HUES64 (cell line): ENCODE results near the gene HDAC10.

ENCODE experiments used
- H3K27ac ChIP-seq: 2 replicates; pipeline ENCODE4 v1.7.0; 2013; ENCODE audit warnings: low read depth, low read length, inconsistent platforms
- H3K27me3 ChIP-seq: 2 replicates; pipeline ENCODE4 v1.6.1; 2013; ENCODE audit warnings: mild to moderate bottlenecking, low read length; ENCODE audit not compliant: insufficient read depth
- H3K36me3 ChIP-seq: 2 replicates; pipeline ENCODE4 v1.6.1; 2013; ENCODE audit warnings: mild to moderate bottlenecking, low read length; ENCODE audit not compliant: insufficient read depth
- H3K4me1 ChIP-seq: 2 replicates; pipeline ENCODE4 v1.6.1; 2013; ENCODE audit warnings: mild to moderate bottlenecking, low read length, moderate library complexity; ENCODE audit not compliant: insufficient read depth
- H3K4me3 ChIP-seq: 2 replicates; pipeline ENCODE4 v1.5.1; 2013; ENCODE audit warnings: mild to moderate bottlenecking, low read length, moderate library complexity
- H3K9ac ChIP-seq: 2 replicates; pipeline ENCODE4 v1.6.1; 2013; ENCODE audit warnings: mild to moderate bottlenecking, low read depth, low read length
- H3K9me3 ChIP-seq: 2 replicates; pipeline ENCODE4 v1.6.1; 2013; ENCODE audit warnings: low read depth, low read length; ENCODE audit not compliant: insufficient read depth
- WGBS: fragments of 150-250, 120-280 bp; methylation state at CpG from one replicate; pipeline ENCODE4 v1.1.7; 2013; ENCODE audit warnings: missing lambda C conversion rate; 5-methylcytosine and 5-hydroxymethylcytosine counted together

Gene HDAC10

GRCh38 chr22:50218153-50218995 is 32.7 kb downstream of the HDAC10 start:
- no peaks in the 10 kb centered on the region for H3K4me1 ChIP-seq
- no peak overlapping the region for H3K27ac ChIP-seq
- H3K9me3 ChIP-seq: no peaks in the 10 kb centered on the region
- no peak overlapping the region for H3K9ac ChIP-seq
- WGBS: 92% methylated on average over 43 of the region's 43 CpGs
- no peak overlapping the region for H3K4me3 ChIP-seq
- peaks cover 90% of the 10 kb centered on the region for H3K36me3 ChIP-seq
- no peaks in the 10 kb centered on the region for H3K27me3 ChIP-seq

GRCh38 chr22:50217543-50218152 is 33.4 kb downstream of the HDAC10 start:
- Histone ChIP-seq H3K4me3 (no peak overlapping the region), H3K27ac (no peak overlapping the region), H3K9ac (no peak overlapping the region), H3K4me1 (no peaks in the 10 kb centered on the region), H3K36me3 (peaks cover 91% of the 10 kb centered on the region), H3K9me3 (no peaks in the 10 kb centered on the region), H3K27me3 (no peaks in the 10 kb centered on the region)
- WGBS: 94% methylated on average over 21 of the region's 21 CpGs

- Histone ChIP-seq H3K9ac (no peak overlapping the region), H3K27me3 (no peaks in the 10 kb centered on the region), H3K36me3 (peaks cover 92% of the 10 kb centered on the region), H3K4me3 (no peak overlapping the region), H3K4me1 (no peaks in the 10 kb centered on the region), H3K9me3 (no peaks in the 10 kb centered on the region), H3K27ac (no peak overlapping the region)
- WGBS: 96% methylated on average over 57 of the region's 57 CpGs
Observed at GRCh38 chr22:50216684-50217520, 34.2 kb downstream of the HDAC10 start.

GRCh38 chr22:50216055-50216683 is 34.9 kb downstream of the HDAC10 start:
- Histone ChIP-seq H3K27ac (no peak overlapping the region), H3K9me3 (no peaks in the 10 kb centered on the region), H3K4me3 (no peak overlapping the region), H3K4me1 (no peaks in the 10 kb centered on the region), H3K27me3 (no peaks in the 10 kb centered on the region), H3K9ac (no peak overlapping the region), H3K36me3 (peaks cover 89% of the 10 kb centered on the region)
- WGBS: 95% methylated on average over 15 of the region's 15 CpGs

GRCh38 chr22:50215297-50216054 is 35.6 kb downstream of the HDAC10 start:
- WGBS: 97% methylated on average over 17 of the region's 17 CpGs
- Histone ChIP-seq H3K4me3 (no peak overlapping the region), H3K9me3 (no peaks in the 10 kb centered on the region), H3K4me1 (no peaks in the 10 kb centered on the region), H3K27ac (no peak overlapping the region), H3K27me3 (no peaks in the 10 kb centered on the region), H3K9ac (no peak overlapping the region), H3K36me3 (peaks cover 89% of the 10 kb centered on the region)

GRCh38 chr22:50213263-50213662 is 37.8 kb downstream of the HDAC10 start:
- peaks cover 78% of the 10 kb centered on the region for H3K36me3 ChIP-seq
- H3K4me3 ChIP-seq: no peak overlapping the region
- no peaks in the 10 kb centered on the region for H3K4me1 ChIP-seq
- no peak overlapping the region for H3K27ac ChIP-seq
- no peaks in the 10 kb centered on the region for H3K9me3 ChIP-seq
- WGBS: 94% methylated on average over 9 of the region's 9 CpGs
- no peaks in the 10 kb centered on the region for H3K27me3 ChIP-seq
- no peak overlapping the region for H3K9ac ChIP-seq

- peaks cover 62% of the 10 kb centered on the region for H3K36me3 ChIP-seq
- H3K4me3 ChIP-seq: no peak overlapping the region
- WGBS: 96% methylated on average over 14 of the region's 14 CpGs
- no peak overlapping the region for H3K9ac ChIP-seq
- H3K27me3 ChIP-seq: no peaks in the 10 kb centered on the region
- H3K27ac ChIP-seq: no peak overlapping the region
- H3K4me1 ChIP-seq: no peaks in the 10 kb centered on the region; the same call in 1 of the 2 replicates
- H3K9me3 ChIP-seq: no peaks in the 10 kb centered on the region
Observed at GRCh38 chr22:50211147-50211546, 39.9 kb downstream of the HDAC10 start.

- H3K36me3 ChIP-seq: peaks cover 56% of the 10 kb centered on the region
- no peaks in the 10 kb centered on the region; the same call in 1 of the 2 replicates for H3K4me1 ChIP-seq
- H3K27ac ChIP-seq: no peak overlapping the region
- 96% methylated on average over 32 of the region's 32 CpGs for WGBS
- no peak overlapping the region for H3K9ac ChIP-seq
- H3K4me3 ChIP-seq: no peak overlapping the region
- no peaks in the 10 kb centered on the region for H3K9me3 ChIP-seq
- no peaks in the 10 kb centered on the region for H3K27me3 ChIP-seq
Observed at GRCh38 chr22:50210378-50211139, 40.5 kb downstream of the HDAC10 start.

- Histone ChIP-seq H3K36me3 (peaks cover 53% of the 10 kb centered on the region), H3K9ac (no peak overlapping the region), H3K9me3 (no peaks in the 10 kb centered on the region), H3K4me1 (no peaks in the 10 kb centered on the region; the same call in 1 of the 2 replicates), H3K27me3 (no peaks in the 10 kb centered on the region), H3K27ac (no peak overlapping the region), H3K4me3 (no peak overlapping the region)
- WGBS: 76% methylated on average over 20 of the region's 20 CpGs
Observed at GRCh38 chr22:50209893-50210292, 41.2 kb downstream of the HDAC10 start.
